ENCODE measurements around the gene OR14I1.

DNA sequence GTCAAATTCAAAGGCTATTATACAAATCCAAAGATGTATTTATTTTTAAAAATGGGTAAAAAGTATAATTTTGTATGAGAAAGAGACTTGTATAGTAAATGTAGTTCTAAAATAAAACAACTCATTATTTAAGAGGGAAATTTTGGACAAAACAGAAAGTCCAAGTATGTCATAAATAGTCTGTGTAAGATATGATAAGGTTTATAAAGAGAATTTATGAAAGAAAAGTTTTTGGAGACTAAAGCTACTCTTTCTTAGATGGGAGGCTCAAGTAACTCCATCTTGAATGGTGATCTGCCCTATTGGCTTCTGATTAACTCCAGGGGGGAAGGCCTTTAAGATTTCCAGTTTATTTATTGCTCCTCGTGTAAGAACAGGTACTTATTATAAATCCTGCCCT, 32.6 kb downstream of the OR14I1 start:
- TF ChIP-seq, protein P1, sequence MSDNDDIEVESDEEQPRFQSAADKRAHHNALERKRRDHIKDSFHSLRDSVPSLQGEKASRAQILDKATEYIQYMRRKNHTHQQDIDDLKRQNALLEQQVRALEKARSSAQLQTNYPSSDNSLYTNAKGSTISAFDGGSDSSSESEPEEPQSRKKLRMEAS (IDR thresholded peaks at IDR 0.05), result no peak
- TF ChIP-seq RAD21 (conservative IDR thresholded peaks at IDR 0.05 in 1 of 2, IDR thresholded peaks at IDR 0.05 in 1 of 2) (no peak), POLR2A (IDR thresholded peaks at IDR 0.05; ENCODE audit: low read length) (no peak), BHLHE40 (IDR thresholded peaks at IDR 0.05; ENCODE audit: low read depth, low read length) (no peak), CHD2 (IDR thresholded peaks at IDR 0.05; ENCODE audit: low read length, partially characterized antibody) (no peak), NR3C1 (IDR thresholded peaks at IDR 0.05) (no peak)
- TF ChIP-seq, protein P2, sequence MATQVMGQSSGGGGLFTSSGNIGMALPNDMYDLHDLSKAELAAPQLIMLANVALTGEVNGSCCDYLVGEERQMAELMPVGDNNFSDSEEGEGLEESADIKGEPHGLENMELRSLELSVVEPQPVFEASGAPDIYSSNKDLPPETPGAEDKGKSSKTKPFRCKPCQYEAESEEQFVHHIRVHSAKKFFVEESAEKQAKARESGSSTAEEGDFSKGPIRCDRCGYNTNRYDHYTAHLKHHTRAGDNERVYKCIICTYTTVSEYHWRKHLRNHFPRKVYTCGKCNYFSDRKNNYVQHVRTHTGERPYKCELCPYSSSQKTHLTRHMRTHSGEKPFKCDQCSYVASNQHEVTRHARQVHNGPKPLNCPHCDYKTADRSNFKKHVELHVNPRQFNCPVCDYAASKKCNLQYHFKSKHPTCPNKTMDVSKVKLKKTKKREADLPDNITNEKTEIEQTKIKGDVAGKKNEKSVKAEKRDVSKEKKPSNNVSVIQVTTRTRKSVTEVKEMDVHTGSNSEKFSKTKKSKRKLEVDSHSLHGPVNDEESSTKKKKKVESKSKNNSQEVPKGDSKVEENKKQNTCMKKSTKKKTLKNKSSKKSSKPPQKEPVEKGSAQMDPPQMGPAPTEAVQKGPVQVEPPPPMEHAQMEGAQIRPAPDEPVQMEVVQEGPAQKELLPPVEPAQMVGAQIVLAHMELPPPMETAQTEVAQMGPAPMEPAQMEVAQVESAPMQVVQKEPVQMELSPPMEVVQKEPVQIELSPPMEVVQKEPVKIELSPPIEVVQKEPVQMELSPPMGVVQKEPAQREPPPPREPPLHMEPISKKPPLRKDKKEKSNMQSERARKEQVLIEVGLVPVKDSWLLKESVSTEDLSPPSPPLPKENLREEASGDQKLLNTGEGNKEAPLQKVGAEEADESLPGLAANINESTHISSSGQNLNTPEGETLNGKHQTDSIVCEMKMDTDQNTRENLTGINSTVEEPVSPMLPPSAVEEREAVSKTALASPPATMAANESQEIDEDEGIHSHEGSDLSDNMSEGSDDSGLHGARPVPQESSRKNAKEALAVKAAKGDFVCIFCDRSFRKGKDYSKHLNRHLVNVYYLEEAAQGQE (IDR thresholded peaks at IDR 0.05), result no peak
- TF ChIP-seq, protein P3, sequence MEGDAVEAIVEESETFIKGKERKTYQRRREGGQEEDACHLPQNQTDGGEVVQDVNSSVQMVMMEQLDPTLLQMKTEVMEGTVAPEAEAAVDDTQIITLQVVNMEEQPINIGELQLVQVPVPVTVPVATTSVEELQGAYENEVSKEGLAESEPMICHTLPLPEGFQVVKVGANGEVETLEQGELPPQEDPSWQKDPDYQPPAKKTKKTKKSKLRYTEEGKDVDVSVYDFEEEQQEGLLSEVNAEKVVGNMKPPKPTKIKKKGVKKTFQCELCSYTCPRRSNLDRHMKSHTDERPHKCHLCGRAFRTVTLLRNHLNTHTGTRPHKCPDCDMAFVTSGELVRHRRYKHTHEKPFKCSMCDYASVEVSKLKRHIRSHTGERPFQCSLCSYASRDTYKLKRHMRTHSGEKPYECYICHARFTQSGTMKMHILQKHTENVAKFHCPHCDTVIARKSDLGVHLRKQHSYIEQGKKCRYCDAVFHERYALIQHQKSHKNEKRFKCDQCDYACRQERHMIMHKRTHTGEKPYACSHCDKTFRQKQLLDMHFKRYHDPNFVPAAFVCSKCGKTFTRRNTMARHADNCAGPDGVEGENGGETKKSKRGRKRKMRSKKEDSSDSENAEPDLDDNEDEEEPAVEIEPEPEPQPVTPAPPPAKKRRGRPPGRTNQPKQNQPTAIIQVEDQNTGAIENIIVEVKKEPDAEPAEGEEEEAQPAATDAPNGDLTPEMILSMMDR (IDR thresholded peaks at IDR 0.05), result no peak
- TF ChIP-seq, protein P4, sequence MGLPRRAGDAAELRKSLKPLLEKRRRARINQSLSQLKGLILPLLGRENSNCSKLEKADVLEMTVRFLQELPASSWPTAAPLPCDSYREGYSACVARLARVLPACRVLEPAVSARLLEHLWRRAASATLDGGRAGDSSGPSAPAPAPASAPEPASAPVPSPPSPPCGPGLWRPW (IDR thresholded peaks at IDR 0.05), result no peak
